ENCODE results near the gene IDE. TPM values are rescaled to one million over a fixed set of nuclear protein-coding genes. Genes with fewer than 3 reads are reported as not detected.

Gene IDE
- total RNA-seq, 1 experiment from 2014 or later = 55.8 TPM

- TF ChIP-seq, protein P1, sequence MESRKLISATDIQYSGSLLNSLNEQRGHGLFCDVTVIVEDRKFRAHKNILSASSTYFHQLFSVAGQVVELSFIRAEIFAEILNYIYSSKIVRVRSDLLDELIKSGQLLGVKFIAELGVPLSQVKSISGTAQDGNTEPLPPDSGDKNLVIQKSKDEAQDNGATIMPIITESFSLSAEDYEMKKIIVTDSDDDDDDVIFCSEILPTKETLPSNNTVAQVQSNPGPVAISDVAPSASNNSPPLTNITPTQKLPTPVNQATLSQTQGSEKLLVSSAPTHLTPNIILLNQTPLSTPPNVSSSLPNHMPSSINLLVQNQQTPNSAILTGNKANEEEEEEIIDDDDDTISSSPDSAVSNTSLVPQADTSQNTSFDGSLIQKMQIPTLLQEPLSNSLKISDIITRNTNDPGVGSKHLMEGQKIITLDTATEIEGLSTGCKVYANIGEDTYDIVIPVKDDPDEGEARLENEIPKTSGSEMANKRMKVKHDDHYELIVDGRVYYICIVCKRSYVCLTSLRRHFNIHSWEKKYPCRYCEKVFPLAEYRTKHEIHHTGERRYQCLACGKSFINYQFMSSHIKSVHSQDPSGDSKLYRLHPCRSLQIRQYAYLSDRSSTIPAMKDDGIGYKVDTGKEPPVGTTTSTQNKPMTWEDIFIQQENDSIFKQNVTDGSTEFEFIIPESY (IDR thresholded peaks at IDR 0.05; ENCODE audit: extremely low read depth, insufficient replicate concordance, low read length) = no peak
- TF ChIP-seq SP1 (IDR thresholded peaks at IDR 0.05; ENCODE audit: low read depth) (no peak), POLR2AphosphoS5 (IDR thresholded peaks at IDR 0.05; ENCODE audit: low read depth, low read length) (no peak), EZH2phosphoT487 (IDR thresholded peaks at IDR 0.05; ENCODE audit: borderline replicate concordance) (no peak)
Observed at GRCh38 chr10:92619368-92619767, 45.5 kb upstream of the IDE start (continued).

DNA sequence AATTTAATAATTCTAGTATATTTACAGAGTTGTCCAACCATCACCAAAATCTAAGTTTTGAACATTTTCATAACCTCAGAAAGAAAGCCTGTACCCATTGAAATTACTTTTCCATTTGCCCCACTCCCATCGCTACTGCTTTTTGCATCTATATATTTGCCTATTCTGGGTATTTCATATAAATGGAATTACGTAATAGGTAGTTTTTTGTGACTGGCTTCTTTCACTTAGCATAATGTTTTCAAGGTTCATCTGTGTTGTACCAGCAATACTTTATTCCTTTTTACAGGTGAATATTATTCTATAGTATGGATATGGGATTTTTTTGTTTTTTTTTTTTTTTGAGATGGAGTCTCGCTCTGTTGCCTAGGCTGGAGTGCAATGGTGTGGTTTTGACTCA is 41.6 kb upstream of the IDE start:
- RAD21 ChIA-PET (ENCODE audit: low non-redundant PET in 1 of 2, low total read pairs in 2 of 2, uncharacterized antibody in 2 of 2, unreplicated experiment in 2 of 2) = no interaction called here
- intact Hi-C loops (cut with micrococcal nuclease) = no loop called here
- BruUV-seq (replicated peaks) = no TSS peak

DNA sequence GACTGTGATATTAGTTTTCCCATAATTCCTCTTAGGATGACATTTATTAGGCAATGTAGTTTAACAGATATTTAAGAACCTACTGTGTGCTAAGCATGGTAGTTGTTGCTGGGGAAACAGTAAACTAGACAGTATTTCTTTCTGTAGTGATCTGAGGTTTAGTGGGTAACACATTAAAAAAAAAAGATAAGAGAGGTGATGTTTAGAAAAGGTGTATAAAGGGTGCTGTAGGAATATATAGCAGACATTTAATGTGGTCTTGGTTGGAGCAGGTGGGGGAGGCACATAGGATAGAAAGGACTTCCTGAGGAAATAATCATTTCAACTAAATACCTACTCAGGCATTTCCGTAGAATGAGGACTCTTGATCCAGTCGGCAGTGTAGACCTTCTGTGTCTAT is 30.9 kb upstream of the IDE start:
- H3K9me3 ChIP-seq (ENCODE audit: control insufficient read depth in 1 of 2, insufficient read depth in 1 of 2, low read depth in 1 of 2, low read length in 2 of 2) = no peaks in the 10 kb centered on the region
- H3K27me3 ChIP-seq (ENCODE audit: insufficient read depth, low read length) = no peaks in the 10 kb centered on the region
- peaks cover 95% of the 10 kb centered on the region for H3K79me2 ChIP-seq (ENCODE audit: insufficient read depth, low read length)
- ATAC-seq (no peak), DNase-seq (ENCODE audit: low read depth, low spot score) (no peak)
- ChIA-PET POLR2A (no interaction called here), RAD21 (ENCODE audit: low non-redundant PET in 1 of 2, low total read pairs in 2 of 2, uncharacterized antibody in 2 of 2, unreplicated experiment in 2 of 2) (no interaction called here), CTCF (no interaction called here)
- TF ChIP-seq, protein P1 (IDR thresholded peaks at IDR 0.05; ENCODE audit: extremely low read depth, insufficient replicate concordance, low read length) = no peak
- TF ChIP-seq FOSL1 (IDR thresholded peaks at IDR 0.05; ENCODE audit: low read depth) (no peak), SRF (IDR thresholded peaks at IDR 0.05; ENCODE audit: low read depth) (no peak), ELF1 (IDR thresholded peaks at IDR 0.05; ENCODE audit: borderline replicate concordance, low read depth) (no peak), JUND (IDR thresholded peaks at IDR 0.05) (no peak), SP1 (IDR thresholded peaks at IDR 0.05; ENCODE audit: low read depth) (no peak)
- no TSS peak for BruUV-seq (replicated peaks)
- no peak overlapping the region for H2AFZ ChIP-seq (ENCODE audit: low read depth, low read length, poor library complexity, severe bottlenecking)
- no peak overlapping the region for H3K4me2 ChIP-seq (ENCODE audit: low read length)
- H3K9ac ChIP-seq (ENCODE audit: low read length) = no peak overlapping the region
- H3K4me1 ChIP-seq (ENCODE audit: control insufficient read depth in 1 of 2, insufficient read depth in 2 of 2, low read length in 2 of 2) = peaks cover 2 to 32% of the 10 kb centered on the region in 2 experiments; a peak in 3 of 4 replicates
- H3K27ac ChIP-seq (ENCODE audit: low read depth, low read length) = no peak overlapping the region
- H3K9me2 ChIP-seq (ENCODE audit: insufficient read depth) = no peaks in the 10 kb centered on the region
- H3K4me3 ChIP-seq (replicated peaks in 1 of 2; ENCODE audit: low read depth in 1 of 2, low read length in 2 of 2) = no peak overlapping the region
- H4K20me1 ChIP-seq (ENCODE audit: insufficient read depth) = 0 out of 2 replicates have a peak, but pooled peaks cover 6% of the 10 kb centered on the region
- H3K36me3 ChIP-seq (ENCODE audit: control insufficient read depth in 1 of 2, insufficient read depth in 2 of 2, low read length in 2 of 2) = peaks cover 16 to 21% of the 10 kb centered on the region in 2 experiments; a peak in 3 of 4 replicates
- intact Hi-C loops (cut with micrococcal nuclease) = no loop called here

More for the DNA sequence above, 41.6 kb upstream of the IDE start:
- Histone ChIP-seq H2AFZ (ENCODE audit: low read depth, low read length, poor library complexity, severe bottlenecking) (no peak overlapping the region), H3K9ac (ENCODE audit: low read length) (no peak overlapping the region), H3K4me3 (replicated peaks in 1 of 2; ENCODE audit: low read depth in 1 of 2, low read length in 2 of 2) (no peak overlapping the region), H3K36me3 (ENCODE audit: control insufficient read depth in 1 of 2, insufficient read depth in 2 of 2, low read length in 2 of 2) (peaks cover 38 to 44% of the 10 kb centered on the region in 2 experiments), H3K79me2 (ENCODE audit: insufficient read depth, low read length) (peaks cover 85% of the 10 kb centered on the region), H3K4me2 (ENCODE audit: low read length) (no peak overlapping the region), H3K27ac (ENCODE audit: low read depth, low read length) (no peak overlapping the region), H4K20me1 (ENCODE audit: insufficient read depth) (no peaks in the 10 kb centered on the region), H3K27me3 (ENCODE audit: insufficient read depth, low read length) (no peaks in the 10 kb centered on the region), H3K4me1 (ENCODE audit: control insufficient read depth in 1 of 2, insufficient read depth in 2 of 2, low read length in 2 of 2) (no peaks in the 10 kb centered on the region), H3K9me2 (ENCODE audit: insufficient read depth) (no peaks in the 10 kb centered on the region), H3K9me3 (ENCODE audit: control insufficient read depth in 1 of 2, insufficient read depth in 1 of 2, low read depth in 1 of 2, low read length in 2 of 2) (no peaks in the 10 kb centered on the region)
- no peak for TF ChIP-seq CEBPB (IDR thresholded peaks at IDR 0.05; ENCODE audit: low read depth)
- CTCF ChIA-PET = no interaction called here
- ATAC-seq (no peak), DNase-seq (ENCODE audit: low read depth, low spot score) (no peak)
- POLR2A ChIA-PET = no interaction called here
